ENCODE results near the gene HUS1. TPM values are rescaled to one million over a fixed set of nuclear protein-coding genes. Genes with fewer than 3 reads are reported as not detected.

Gene HUS1
- total RNA-seq, result 9.6 and 10.7 TPM in 2 replicates

GRCh38 chr7:47979145-47979831 is at the start of gene HUS1:
Gene HUS1 (minus strand): TSS chr7:47979615. CDS start chr7:47979519, 96 bp downstream.

GRCh38 chr7:48028938-48029337 is 49.5 kb upstream of the HUS1 start, which contains the start of gene SUN3:
Gene SUN3 (minus strand): TSS chr7:48029107. CDS start chr7:48028938, 169 bp downstream.

GRCh38 chr7:47948141-47948790 is 31.1 kb downstream of the HUS1 start, which contains the start of gene PKD1L1:
Gene PKD1L1 (minus strand): TSS chr7:47948466. CDS start chr7:47948440, 26 bp downstream.

Other genes with a start within 250 kb of the HUS1 start
- gene PKD1L1, start 31.1 kb downstream of the HUS1 start, total RNA-seq, result under 0.01 TPM in 2 replicates
- gene SUN3, start 49.5 kb upstream of the HUS1 start, total RNA-seq, result not detected in 2 replicates
- not detected in 2 replicates for gene C7orf57, start 55.9 kb upstream of the HUS1 start, total RNA-seq
- gene UPP1, start 109.7 kb upstream of the HUS1 start, total RNA-seq, result 3.8 and 6.1 TPM in 2 replicates
- 2.7 and 3.0 TPM in 2 replicates for gene ABCA13, start 191.8 kb upstream of the HUS1 start, total RNA-seq

All from bronchial smooth muscle cell (primary cell).